ENCODE measurements around the gene LRRC32.
"Not testable (repeated sequence)": the region's sequence is repeated elsewhere in the genome, so short reads cannot be mapped to it uniquely, and the experiment has no call there.

LRRC32 gene

DNA sequence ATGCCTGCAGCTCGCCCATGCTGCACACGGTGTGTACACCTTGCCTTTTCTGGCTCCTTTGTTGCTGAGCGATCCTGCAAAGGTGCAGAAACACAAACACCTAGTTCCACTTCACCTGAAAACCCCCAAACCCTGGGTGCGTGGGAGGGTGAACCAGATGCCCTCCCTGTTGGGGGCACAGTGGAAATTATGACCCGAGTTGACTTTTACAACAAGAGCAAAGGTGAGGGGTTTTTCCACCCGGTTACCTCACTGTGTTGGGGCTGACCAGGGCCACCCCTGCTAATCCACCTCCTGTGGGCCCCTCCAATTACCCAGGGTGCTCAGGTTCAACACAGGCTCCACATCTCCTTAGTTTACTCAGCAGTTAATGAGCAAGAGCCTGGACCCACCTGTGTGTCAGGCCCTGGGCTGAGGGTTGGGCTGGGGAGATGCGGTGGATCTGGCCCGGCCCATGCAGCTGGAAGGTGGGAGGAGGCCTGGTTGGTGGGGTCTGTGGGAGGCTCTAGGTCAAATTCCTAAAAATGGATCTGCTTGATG, 42.1 kb downstream of the LRRC32 start:
- peak; percentile 30 for DNase-seq (ENCODE audit: low read depth)

GRCh38 chr11:76627606-76628005, 42.9 kb downstream of the LRRC32 start:
- no peak for DNase-seq (ENCODE audit: low read depth)

GRCh38 chr11:76626921-76627401, 43.6 kb downstream of the LRRC32 start:
- peak; percentile 33 for DNase-seq (ENCODE audit: low read depth)

- no peak for DNase-seq (ENCODE audit: low read depth)
Measured at GRCh38 chr11:76626266-76626665, 44.3 kb downstream of the LRRC32 start.

GRCh38 chr11:76625472-76626186, 44.9 kb downstream of the LRRC32 start:
- no peak for DNase-seq (ENCODE audit: low read depth)

GRCh38 chr11:76624500-76625379, 45.8 kb downstream of the LRRC32 start:
- DNase-seq (ENCODE audit: low read depth), result no peak

GRCh38 chr11:76623884-76624419, 46.6 kb downstream of the LRRC32 start:
- DNase-seq (ENCODE audit: low read depth), result no peak

- no peak for DNase-seq (ENCODE audit: low read depth)
Measured at GRCh38 chr11:76623171-76623883, 47.2 kb downstream of the LRRC32 start.

DNA sequence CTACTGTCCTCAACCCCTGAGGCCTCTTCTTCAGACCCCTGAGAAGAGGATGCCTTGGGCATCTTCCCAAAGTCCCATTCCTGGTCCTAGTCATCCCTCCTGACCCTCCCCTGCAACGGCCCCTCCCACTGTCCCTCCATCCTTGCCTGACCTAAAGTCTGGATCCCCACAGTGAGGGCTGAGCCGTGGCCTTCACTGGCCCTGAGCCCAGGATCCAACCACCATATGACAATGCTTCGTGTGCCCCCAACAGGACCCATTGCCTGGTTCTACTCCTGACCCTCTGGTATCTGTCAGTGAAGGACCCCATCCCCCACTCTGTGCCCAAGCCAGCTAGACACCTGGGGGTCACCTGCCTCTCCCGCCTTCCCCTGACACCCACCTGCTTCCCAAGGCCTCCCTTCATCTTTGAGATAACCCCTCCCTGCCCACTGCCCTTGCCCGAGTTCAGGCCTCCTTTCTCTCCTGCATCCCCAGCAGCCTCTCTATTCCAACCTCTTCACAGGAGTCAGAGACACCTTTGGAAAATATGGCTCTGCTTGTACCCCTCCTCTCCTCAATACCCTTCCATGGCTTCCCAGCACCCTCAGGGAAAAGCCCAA, 48.0 kb downstream of the LRRC32 start:
- no peak for DNase-seq (ENCODE audit: low read depth)

GRCh38 chr11:76621868-76622267, 48.7 kb downstream of the LRRC32 start:
- no peak for DNase-seq (ENCODE audit: low read depth)

- DNase-seq (ENCODE audit: low read depth), result no peak
Measured at GRCh38 chr11:76621466-76621865, 49.1 kb downstream of the LRRC32 start.

- no peak for DNase-seq (ENCODE audit: low read depth)
Measured at GRCh38 chr11:76620489-76620888, 50.1 kb downstream of the LRRC32 start.

DNA sequence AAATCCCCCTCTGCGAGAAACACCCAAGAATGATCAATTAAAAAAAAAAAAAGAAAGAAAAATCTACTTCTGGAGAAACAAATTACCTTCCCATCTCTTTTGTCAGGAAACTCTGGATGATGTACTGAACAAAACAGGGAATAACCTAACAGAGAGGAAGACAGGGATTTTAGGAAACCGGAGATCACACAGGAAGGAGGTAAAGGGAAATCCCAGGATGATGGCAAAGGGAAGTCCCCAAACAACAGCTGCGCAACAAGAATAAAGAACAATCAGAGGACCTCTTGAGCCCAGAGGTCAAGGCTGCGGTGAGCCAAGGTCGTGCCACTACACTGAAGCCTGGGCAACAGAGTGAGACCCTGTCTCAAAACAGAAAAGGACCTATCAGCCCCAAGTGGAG, 50.7 kb downstream of the LRRC32 start:
- not testable (repeated sequence) for DNase-seq (ENCODE audit: low read depth)

DNA sequence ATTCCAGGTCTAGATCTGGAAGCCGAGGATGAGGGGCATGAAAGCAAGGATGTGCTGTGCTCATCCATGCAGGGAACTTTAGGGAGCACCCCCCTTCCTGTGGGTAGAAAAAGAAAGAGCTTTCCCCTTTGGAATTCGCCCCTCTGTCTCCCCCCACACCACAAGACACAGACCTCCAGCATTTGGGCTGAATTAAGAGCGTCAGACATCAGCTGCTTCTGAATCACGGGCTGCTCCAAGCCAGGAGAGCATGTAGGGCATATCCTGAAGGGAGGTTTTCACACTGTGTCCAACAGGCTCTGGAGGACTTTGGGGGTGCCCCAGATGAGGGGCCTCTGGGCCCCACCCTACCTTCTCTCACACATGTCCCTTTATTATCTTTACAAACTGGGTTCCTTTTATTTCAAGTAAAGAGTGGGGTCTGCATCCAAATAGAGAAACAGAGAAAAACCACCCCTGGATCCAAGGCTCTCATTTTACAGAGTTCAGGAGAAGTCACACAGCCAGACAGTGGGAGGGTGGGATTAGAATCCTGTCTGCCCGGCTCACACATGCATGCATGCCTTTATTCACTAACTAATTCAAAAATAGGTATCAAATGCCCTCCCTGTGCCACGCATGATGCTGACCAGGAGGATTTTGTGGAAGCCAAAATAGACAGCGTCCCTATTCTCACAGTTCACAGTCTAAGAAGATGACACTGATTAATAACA, 52.8 kb downstream of the LRRC32 start:
- DNase-seq (ENCODE audit: low read depth), result no peak

- no peak for DNase-seq (ENCODE audit: low read depth)
Measured at GRCh38 chr11:76616676-76617552, 53.6 kb downstream of the LRRC32 start.

GRCh38 chr11:76615950-76616349, 54.6 kb downstream of the LRRC32 start:
- DNase-seq (ENCODE audit: low read depth), result no peak

DNA sequence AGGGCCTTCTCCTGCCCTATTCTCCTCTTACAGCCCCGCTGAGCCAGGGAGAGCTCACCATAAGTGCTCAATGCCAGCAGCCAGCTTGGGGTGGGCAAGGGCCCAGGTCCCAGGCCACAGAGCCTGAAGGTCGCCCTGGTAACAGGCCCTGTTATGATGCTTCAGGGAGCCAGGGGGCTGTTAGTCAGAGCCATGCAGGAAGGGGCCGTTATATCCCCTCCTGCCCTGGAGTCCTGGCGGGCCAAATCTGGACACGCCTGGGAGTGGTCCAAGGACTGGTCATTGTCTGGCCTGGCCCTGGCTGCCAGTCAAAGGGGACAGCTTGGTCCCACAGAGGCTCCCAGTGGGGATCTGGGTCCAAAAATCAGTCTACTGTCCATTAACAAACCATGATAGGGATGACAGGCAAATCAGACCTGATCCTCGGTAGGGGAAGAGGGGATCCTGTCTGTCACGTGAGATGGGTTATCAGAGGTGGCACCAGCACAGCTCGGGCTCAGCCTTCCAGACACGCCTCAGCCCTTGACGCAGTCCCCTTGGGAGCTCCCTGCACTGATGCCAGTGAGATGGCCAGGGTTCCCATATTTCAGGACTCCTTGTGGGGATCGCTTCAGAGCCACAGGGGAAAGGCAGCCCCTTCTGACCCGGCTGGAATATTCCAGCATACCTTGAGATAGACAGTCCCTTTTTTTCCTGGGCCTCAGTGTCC, 55.9 kb downstream of the LRRC32 start:
- no peak for DNase-seq (ENCODE audit: low read depth)

DNA sequence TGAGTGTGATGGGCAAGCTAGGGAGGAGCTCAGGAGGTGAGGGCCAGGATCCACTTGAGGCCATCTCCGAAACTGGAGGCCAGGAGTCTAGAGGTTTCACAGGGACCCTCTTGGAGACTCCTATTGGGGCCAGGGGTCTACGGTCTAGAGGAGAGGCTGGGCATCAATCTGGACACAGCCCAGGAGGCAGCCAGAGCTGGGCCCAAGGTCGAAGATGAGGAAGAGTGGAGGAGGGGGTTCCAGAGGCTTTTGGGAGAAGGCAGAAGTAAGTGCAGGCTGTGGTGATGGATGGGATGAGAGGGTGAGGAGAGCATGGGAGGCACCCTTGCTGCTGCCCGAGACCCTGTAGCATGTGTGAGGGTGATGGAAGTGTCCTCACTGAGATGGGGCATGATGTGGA, 56.6 kb downstream of the LRRC32 start:
- no peak for DNase-seq (ENCODE audit: low read depth)

DNA sequence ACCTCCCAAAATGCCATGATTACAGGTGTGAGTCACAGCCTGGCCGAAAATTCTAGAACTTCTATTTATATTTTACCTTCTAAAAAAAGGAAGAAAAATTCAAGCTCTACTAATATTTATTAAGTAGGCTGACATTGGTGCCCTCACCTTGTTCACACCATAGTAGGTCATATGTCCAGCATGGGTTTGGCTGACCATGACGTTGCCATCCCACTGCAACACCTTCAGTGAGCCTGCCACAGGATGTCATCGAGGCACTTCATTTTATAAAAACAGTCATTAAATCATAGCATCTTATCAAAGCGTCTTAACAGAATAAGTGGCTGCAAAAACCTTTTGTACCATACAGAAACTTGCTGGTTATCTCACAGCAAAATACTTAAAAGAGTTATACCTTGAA, 58.3 kb downstream of the LRRC32 start:
- no peak for DNase-seq (ENCODE audit: low read depth)

All from activated gamma-delta T cell treated with anti-CD3 and anti-CD28 coated beads, Interleukin-2, amount 50 U/mL, for 16 hours (primary cell).